Epithelial cell of proximal tubule (primary cell): ENCODE measurements around the gene ITPK1. TPM values are rescaled to one million over a fixed set of nuclear protein-coding genes. Genes with fewer than 3 reads are reported as not detected.
"Not testable (repeated sequence)": the region's sequence is repeated elsewhere in the genome, so short reads cannot be mapped to it uniquely, and the experiment has no call there.

Experiments
- DNase-seq: peaks from one replicate; pipeline ENCODE4 v3.0.0-alpha.2; 2011; ENCODE audit warnings: low read depth
- H3K4me3 ChIP-seq: 2 replicates; pipeline ENCODE4 v1.5.1; 2011; ENCODE audit warnings: low read depth, mild to moderate bottlenecking, low read length
- CTCF ChIP-seq: conservative IDR thresholded peaks from 2 replicates; pipeline ENCODE4 v1.5.1; 2012; ENCODE audit warnings: low read depth, mild to moderate bottlenecking, low read length
- total RNA-seq: library from RNA; depleted of rRNA; stranded (reverse); fragments of >200 nt; gene quantifications from 2 replicates; pipeline ENCODE4 v1.2.3, GENCODE V29; 2015

Gene ITPK1
- 22.7 and 33.7 TPM in 2 replicates for total RNA-seq

- no peak for TF ChIP-seq CTCF
- DNase-seq: no peak
- peak within 1 kb of the TSS; percentile 60 for H3K4me3 ChIP-seq
Measured at GRCh38 chr14:93115821-93116675, at the start of gene ITPK1. Gene ITPK1 (minus strand): TSS chr14:93115925. CDS start chr14:93115163, 762 bp downstream.

GRCh38 chr14:93163564-93163963 is 47.8 kb upstream of the ITPK1 start:
- TF ChIP-seq CTCF: no peak
- no peak overlapping the region for H3K4me3 ChIP-seq
- no peak for DNase-seq

- no peak overlapping the region for H3K4me3 ChIP-seq
- DNase-seq: no peak
- TF ChIP-seq CTCF: no peak
Measured at GRCh38 chr14:93161411-93161940, 45.8 kb upstream of the ITPK1 start.

- DNase-seq: no peak
- no peak overlapping the region for H3K4me3 ChIP-seq
- peak; percentile 63 for TF ChIP-seq CTCF
Measured at GRCh38 chr14:93160353-93160801, 44.7 kb upstream of the ITPK1 start.

- not testable (repeated sequence) for H3K4me3 ChIP-seq, DNase-seq
Measured at GRCh38 chr14:93159625-93160352, 44.1 kb upstream of the ITPK1 start.

- not testable (repeated sequence) for H3K4me3 ChIP-seq, DNase-seq
Measured at GRCh38 chr14:93158349-93158748, 42.6 kb upstream of the ITPK1 start.

GRCh38 chr14:93156693-93157369 is 41.1 kb upstream of the ITPK1 start:
- TF ChIP-seq CTCF: no peak
- no peak for DNase-seq
- no peak overlapping the region for H3K4me3 ChIP-seq
